ENCODE data around the gene MCCC1. TPM values are rescaled to one million over a fixed set of nuclear protein-coding genes. Genes with fewer than 3 reads are reported as not detected.

Gene MCCC1
- total and polyA plus RNA-seq, 8 donors, result 16.5 to 83.9 (median 42.6) TPM

- 91 to 97% (median 96%) methylated on average over 3 of the region's 3 CpGs for WGBS, 5 donors
- Histone ChIP-seq H3K4me1 (peaks cover 0 to 3% (median 0%) of the 10 kb centered on the region in 4 donors), H3K9me3 (no peaks in the 10 kb centered on the region), H3K4me3 (no peak overlapping the region), H3K36me3 (peaks cover 41 to 88% (median 85%) of the 10 kb centered on the region in 4 donors), H3K27me3 (no peaks in the 10 kb centered on the region), H3K27ac (no peak overlapping the region)
- no peak for DNase-seq
- intact Hi-C loops (cut with DNase I; ENCODE audit: low total_unique reads), result no loop called here
- TF ChIP-seq EP300 (IDR thresholded peaks at IDR 0.05), result no peak
Measured at GRCh38 chr3:183018421-183019192, 80.7 kb downstream of the MCCC1 start.

DNA sequence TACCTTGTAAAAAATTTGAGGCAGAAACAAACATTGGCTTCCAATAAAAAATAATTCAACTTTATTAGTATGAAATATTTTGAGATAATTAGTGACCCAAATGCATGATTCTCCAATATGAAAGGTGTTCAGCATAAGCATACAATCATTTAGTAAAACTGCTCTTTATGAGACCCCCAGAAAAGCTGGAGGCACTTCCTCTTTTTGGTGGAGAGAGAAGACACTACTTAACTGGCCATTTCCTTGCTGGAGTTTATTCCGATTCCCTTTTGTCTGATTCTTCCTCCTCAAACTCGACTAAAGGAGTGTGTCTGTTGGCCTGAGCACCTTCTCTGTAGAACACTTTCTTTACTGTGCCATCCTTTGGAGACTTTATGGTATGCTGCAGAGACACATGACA, 84.1 kb downstream of the MCCC1 start:
- 68 to 89% (median 84%) methylated on average over 2 of the region's 2 CpGs for WGBS, 5 donors
- Histone ChIP-seq H3K4me1 (peaks cover 0 to 6% (median 1%) of the 10 kb centered on the region in 4 donors), H3K9me3 (no peaks in the 10 kb centered on the region), H3K27ac (no peak overlapping the region), H3K4me3 (no peak overlapping the region), H3K27me3 (no peaks in the 10 kb centered on the region), H3K36me3 (peaks cover 28 to 86% (median 76%) of the 10 kb centered on the region in 4 donors)
- no peak for DNase-seq
- no peak for TF ChIP-seq POLR2A (IDR thresholded peaks at IDR 0.05)
- no peak for TF ChIP-seq EP300 (IDR thresholded peaks at IDR 0.05)
- intact Hi-C loops (cut with DNase I; ENCODE audit: low total_unique reads), result no loop called here

- TF ChIP-seq EP300 (IDR thresholded peaks at IDR 0.05), result no peak
- TF ChIP-seq POLR2A (IDR thresholded peaks at IDR 0.05), result no peak
- TF ChIP-seq, protein P1, sequence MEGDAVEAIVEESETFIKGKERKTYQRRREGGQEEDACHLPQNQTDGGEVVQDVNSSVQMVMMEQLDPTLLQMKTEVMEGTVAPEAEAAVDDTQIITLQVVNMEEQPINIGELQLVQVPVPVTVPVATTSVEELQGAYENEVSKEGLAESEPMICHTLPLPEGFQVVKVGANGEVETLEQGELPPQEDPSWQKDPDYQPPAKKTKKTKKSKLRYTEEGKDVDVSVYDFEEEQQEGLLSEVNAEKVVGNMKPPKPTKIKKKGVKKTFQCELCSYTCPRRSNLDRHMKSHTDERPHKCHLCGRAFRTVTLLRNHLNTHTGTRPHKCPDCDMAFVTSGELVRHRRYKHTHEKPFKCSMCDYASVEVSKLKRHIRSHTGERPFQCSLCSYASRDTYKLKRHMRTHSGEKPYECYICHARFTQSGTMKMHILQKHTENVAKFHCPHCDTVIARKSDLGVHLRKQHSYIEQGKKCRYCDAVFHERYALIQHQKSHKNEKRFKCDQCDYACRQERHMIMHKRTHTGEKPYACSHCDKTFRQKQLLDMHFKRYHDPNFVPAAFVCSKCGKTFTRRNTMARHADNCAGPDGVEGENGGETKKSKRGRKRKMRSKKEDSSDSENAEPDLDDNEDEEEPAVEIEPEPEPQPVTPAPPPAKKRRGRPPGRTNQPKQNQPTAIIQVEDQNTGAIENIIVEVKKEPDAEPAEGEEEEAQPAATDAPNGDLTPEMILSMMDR (IDR thresholded peaks at IDR 0.05), result no peak
- no peak for TF ChIP-seq POLR2AphosphoS5 (IDR thresholded peaks at IDR 0.05)
- H3K27me3 ChIP-seq, result no peaks in the 10 kb centered on the region
- H3K9me3 ChIP-seq, result no peaks in the 10 kb centered on the region
- no peak for DNase-seq
- H3K27ac ChIP-seq, result no peak overlapping the region
- intact Hi-C loops (cut with DNase I; ENCODE audit: low total_unique reads), result no loop called here
- H3K4me3 ChIP-seq, result no peak overlapping the region
- peaks cover 16 to 73% (median 62%) of the 10 kb centered on the region in 4 donors for H3K36me3 ChIP-seq
- H3K4me1 ChIP-seq, result peaks cover 0 to 17% (median 8%) of the 10 kb centered on the region in 4 donors
- 89 to 96% (median 93%) methylated on average over 6 of the region's 6 CpGs for WGBS, 5 donors
Measured at GRCh38 chr3:183013856-183014255, 85.4 kb downstream of the MCCC1 start.

DNA sequence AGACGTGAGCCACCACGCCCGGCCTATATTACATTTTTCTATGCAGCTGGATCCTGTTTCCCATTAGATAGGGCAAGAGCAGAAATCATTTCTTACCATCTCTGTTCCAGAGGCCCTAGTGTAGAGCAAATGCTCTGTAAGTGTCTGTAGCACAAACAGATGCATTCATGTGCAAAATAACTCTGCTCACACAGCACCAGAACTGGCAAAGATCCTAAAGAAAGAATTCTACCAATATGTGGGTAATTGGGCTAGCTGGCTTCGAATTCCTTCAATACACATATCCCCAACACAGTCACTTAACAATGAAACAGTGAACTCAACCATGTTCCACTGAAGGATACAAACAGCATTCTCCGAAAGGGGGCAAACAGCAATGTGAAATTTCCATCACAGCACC, 86.2 kb downstream of the MCCC1 start:
- intact Hi-C loops (cut with DNase I; ENCODE audit: low total_unique reads), result no loop called here
- whole genome bisulfite sequencing, 5 donors, result 92 to 96% (median 95%) methylated on average over 5 of the region's 5 CpGs
- H3K27me3 ChIP-seq, result no peaks in the 10 kb centered on the region
- no peak overlapping the region for H3K4me3 ChIP-seq
- DNase-seq, result no peak
- peaks cover 16 to 68% (median 57%) of the 10 kb centered on the region in 4 donors for H3K36me3 ChIP-seq
- H3K9me3 ChIP-seq, result no peaks in the 10 kb centered on the region
- peaks cover 0 to 17% (median 8%) of the 10 kb centered on the region in 4 donors for H3K4me1 ChIP-seq
- TF ChIP-seq POLR2AphosphoS5 (IDR thresholded peaks at IDR 0.05) (no peak), POLR2A (IDR thresholded peaks at IDR 0.05) (no peak), EP300 (IDR thresholded peaks at IDR 0.05) (no peak)
- TF ChIP-seq, protein P1 (IDR thresholded peaks at IDR 0.05), result no peak
- H3K27ac ChIP-seq, result no peak overlapping the region

DNA sequence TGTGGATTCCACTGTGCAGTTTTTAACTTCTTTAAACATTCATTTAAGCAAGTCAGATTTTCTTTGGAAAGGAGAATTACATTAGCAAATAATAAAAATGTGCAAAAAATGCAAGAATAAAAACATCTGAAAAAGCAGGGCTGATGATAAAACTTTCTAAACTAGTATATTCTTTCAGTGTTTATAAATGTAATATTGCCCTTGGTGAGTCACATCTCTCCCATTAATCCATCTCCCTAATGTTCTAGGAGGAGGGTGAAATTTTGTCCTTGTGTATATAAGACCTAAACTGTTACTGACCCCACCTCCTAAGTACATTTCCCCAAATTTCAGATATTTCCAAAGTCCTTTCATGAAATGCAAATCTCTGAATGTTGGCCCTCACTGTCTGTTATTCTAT, 90.5 kb downstream of the MCCC1 start:
- Histone ChIP-seq H3K4me3 (no peak overlapping the region), H3K4me1 (peaks cover 0 to 17% (median 8%) of the 10 kb centered on the region in 4 donors), H3K27ac (no peak overlapping the region), H3K27me3 (no peaks in the 10 kb centered on the region), H3K9me3 (no peaks in the 10 kb centered on the region), H3K36me3 (peaks cover 9 to 30% (median 20%) of the 10 kb centered on the region in 4 donors)
- intact Hi-C loops (cut with DNase I; ENCODE audit: low total_unique reads), result no loop called here
- no peak for DNase-seq
- no peak for TF ChIP-seq POLR2A (IDR thresholded peaks at IDR 0.05)
- TF ChIP-seq POLR2AphosphoS5 (IDR thresholded peaks at IDR 0.05), result no peak
- TF ChIP-seq, protein P1 (IDR thresholded peaks at IDR 0.05), result no peak
- TF ChIP-seq EP300 (IDR thresholded peaks at IDR 0.05), result no peak
